ENCODE data around the gene FLRT3.

FLRT3 gene

GRCh38 chr20:14295770-14296309, 41.6 kb downstream of the FLRT3 start:
- TF ChIP-seq, protein P1, sequence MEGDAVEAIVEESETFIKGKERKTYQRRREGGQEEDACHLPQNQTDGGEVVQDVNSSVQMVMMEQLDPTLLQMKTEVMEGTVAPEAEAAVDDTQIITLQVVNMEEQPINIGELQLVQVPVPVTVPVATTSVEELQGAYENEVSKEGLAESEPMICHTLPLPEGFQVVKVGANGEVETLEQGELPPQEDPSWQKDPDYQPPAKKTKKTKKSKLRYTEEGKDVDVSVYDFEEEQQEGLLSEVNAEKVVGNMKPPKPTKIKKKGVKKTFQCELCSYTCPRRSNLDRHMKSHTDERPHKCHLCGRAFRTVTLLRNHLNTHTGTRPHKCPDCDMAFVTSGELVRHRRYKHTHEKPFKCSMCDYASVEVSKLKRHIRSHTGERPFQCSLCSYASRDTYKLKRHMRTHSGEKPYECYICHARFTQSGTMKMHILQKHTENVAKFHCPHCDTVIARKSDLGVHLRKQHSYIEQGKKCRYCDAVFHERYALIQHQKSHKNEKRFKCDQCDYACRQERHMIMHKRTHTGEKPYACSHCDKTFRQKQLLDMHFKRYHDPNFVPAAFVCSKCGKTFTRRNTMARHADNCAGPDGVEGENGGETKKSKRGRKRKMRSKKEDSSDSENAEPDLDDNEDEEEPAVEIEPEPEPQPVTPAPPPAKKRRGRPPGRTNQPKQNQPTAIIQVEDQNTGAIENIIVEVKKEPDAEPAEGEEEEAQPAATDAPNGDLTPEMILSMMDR (IDR thresholded peaks at IDR 0.05; ENCODE audit: control insufficient read depth, insufficient read depth, low read depth, low read length, missing control alignments) = no peak
- H3K4me3 ChIP-seq (ENCODE audit: control insufficient read depth, low read depth, low read length) = no peak overlapping the region
- no peak for DNase-seq (ENCODE audit: low read depth)

- H3K4me3 ChIP-seq (ENCODE audit: control insufficient read depth, low read depth, low read length) = no peak overlapping the region
- TF ChIP-seq, protein P1 (IDR thresholded peaks at IDR 0.05; ENCODE audit: control insufficient read depth, insufficient read depth, low read depth, low read length, missing control alignments) = no peak
- no peak for DNase-seq (ENCODE audit: low read depth)
Measured at GRCh38 chr20:14295238-14295637, 42.2 kb downstream of the FLRT3 start.

GRCh38 chr20:14291502-14291901, 45.9 kb downstream of the FLRT3 start:
- DNase-seq (ENCODE audit: low read depth) = no peak
- TF ChIP-seq, protein P1 (IDR thresholded peaks at IDR 0.05; ENCODE audit: control insufficient read depth, insufficient read depth, low read depth, low read length, missing control alignments) = no peak
- no peak overlapping the region for H3K4me3 ChIP-seq (ENCODE audit: control insufficient read depth, low read depth, low read length)

DNA sequence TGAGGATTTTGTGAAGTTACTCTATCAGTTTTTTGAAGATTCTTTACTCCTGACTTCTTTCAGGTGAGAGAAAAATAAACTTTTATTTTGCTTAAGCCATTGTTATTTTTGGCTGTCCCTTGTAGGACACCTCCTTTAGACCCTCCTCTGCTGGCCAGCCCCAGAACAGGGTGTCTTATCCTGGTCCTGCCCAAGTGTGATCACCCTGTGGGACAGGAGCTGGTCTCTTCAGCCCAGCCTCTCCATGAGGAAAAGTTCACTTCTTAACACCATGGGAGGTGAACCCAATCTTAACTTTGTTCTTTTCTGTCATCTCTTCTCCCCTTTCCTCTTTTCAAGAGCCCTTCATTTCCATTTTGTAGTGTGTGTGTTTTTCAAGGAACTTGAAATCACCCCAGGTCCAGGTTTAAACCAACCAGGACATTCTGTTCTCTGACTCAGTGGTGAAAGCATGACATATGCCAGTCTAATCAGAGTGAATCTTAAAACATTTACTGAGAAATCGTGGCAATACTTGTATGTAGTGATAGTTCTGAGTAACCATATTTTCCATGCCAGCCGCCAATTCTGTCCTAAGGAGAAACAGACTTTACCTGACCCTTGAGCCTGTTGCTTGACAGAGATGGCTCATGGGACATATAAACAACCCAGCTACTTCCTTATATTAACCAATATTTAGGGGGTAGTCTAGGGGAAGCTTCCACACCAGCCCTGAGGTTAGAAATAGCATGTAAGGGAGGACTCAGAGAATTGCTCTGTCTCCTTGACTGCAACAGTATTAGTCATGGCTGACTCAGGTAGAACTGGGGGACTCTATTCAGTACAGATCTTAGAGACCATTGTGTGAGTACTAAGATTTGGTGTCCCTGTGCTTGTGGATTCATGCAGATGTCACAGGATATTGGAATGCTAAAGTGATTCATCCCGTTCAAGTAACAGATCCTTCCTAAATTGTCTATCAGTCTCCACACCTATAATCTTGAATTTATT, 48.8 kb downstream of the FLRT3 start:
- no peak for DNase-seq (ENCODE audit: low read depth)

GRCh38 chr20:14284443-14284842, 53.0 kb downstream of the FLRT3 start:
- TF ChIP-seq, protein P1 (IDR thresholded peaks at IDR 0.05; ENCODE audit: control insufficient read depth, insufficient read depth, low read depth, low read length, missing control alignments) = no peak
- no peak for DNase-seq (ENCODE audit: low read depth)
- H3K4me3 ChIP-seq (ENCODE audit: control insufficient read depth, low read depth, low read length) = no peak overlapping the region

More for the DNA sequence above, 48.8 kb downstream of the FLRT3 start:
- TF ChIP-seq, protein P1 (IDR thresholded peaks at IDR 0.05; ENCODE audit: control insufficient read depth, insufficient read depth, low read depth, low read length, missing control alignments) = no peak
- no peak overlapping the region for H3K4me3 ChIP-seq (ENCODE audit: control insufficient read depth, low read depth, low read length)

DNA sequence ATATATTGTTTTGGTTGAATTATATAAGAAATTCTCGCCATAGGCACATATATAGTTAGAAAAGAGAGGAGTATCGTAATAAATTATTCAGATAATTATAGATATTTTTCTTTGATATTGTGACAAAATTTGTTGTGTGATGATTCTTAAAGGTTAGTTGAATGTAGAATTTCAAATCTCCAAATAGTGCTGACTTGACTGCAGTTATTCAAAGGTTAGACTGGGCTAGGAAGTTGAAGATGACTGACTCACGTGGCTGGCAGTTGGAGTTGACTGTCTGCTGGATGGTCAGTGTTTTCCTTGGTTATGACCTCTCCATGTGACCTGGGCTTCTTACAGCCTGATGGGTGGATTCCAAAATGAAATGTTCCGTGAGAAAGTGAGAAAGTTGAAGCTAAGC, 55.3 kb downstream of the FLRT3 start:
- H3K4me3 ChIP-seq (ENCODE audit: control insufficient read depth, low read depth, low read length) = no peak overlapping the region
- TF ChIP-seq, protein P1 (IDR thresholded peaks at IDR 0.05; ENCODE audit: control insufficient read depth, insufficient read depth, low read depth, low read length, missing control alignments) = no peak
- DNase-seq (ENCODE audit: low read depth) = no peak
